ENCODE results near the gene MARCHF3. TPM values are rescaled to one million over a fixed set of nuclear protein-coding genes. Genes with fewer than 3 reads are reported as not detected.

Gene MARCHF3
- total RNA-seq, 3 donors from 2014 or later: 22.5 to 52.8 (median 34.5) TPM

DNA sequence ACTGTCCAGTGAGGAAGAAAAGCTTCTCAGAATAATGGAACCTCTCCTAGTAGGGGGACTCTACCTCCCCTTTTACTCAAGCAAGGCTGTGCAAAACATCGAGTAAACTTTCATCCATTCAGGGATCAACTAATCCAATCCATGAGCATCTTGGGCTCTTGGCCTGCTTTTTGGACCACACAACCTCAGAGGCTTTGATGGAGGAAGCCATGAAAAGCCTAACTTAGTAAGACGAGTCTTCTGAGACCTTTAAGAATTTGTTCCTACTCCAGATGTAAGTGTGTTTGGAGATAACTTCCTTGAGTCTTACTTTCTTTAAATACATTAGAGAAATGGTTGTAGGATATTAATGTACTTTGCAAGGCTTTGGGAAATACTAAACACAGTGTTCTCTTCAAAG is 49.1 kb downstream of the MARCHF3 start:
- ATAC-seq: no peak
- Histone ChIP-seq H3K4me1 (ENCODE audit: low read depth) (no peaks in the 10 kb centered on the region), H3K36me3 (ENCODE audit: low read depth) (no peaks in the 10 kb centered on the region), H3K4me3 (no peak overlapping the region), H3K9me3 (no peaks in the 10 kb centered on the region)
- DNase-seq: no peak
- intact Hi-C loops (cut with DNase I, micrococcal nuclease): no loop called here
- no peak for TF ChIP-seq CTCF (IDR thresholded peaks at IDR 0.05)

DNA sequence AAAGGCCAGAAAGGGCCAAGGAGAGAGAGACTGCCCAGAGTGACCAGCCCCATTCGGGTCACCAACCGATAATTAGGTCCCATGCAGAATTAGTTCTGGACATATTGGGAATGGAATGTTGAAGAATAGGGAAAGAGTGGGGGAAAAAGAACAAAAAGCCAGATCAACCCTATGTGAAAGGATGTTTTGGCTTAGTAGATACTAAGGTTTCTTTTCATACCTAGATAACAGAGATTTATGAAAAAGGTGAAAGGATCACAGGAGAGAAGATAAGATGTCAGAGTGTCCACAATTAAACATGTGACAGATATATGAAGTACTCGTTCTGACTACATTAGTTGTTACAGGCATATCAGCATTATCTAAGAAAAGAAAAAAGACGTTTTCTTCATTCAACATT is 52.1 kb downstream of the MARCHF3 start:
- no peaks in the 10 kb centered on the region for H3K36me3 ChIP-seq (ENCODE audit: low read depth)
- no peak for DNase-seq
- H3K9me3 ChIP-seq: no peaks in the 10 kb centered on the region
- intact Hi-C loops (cut with DNase I, micrococcal nuclease): no loop called here
- ATAC-seq: no peak
- H3K4me3 ChIP-seq: no peak overlapping the region
- H3K4me1 ChIP-seq (ENCODE audit: low read depth): peaks cover 3% of the 10 kb centered on the region
- no peak for TF ChIP-seq CTCF (IDR thresholded peaks at IDR 0.05)

GRCh38 chr5:126976520-126977172 is 53.7 kb downstream of the MARCHF3 start:
- DNase-seq (no peak), ATAC-seq (no peak)
- Histone ChIP-seq H3K36me3 (ENCODE audit: low read depth) (no peaks in the 10 kb centered on the region), H3K9me3 (no peaks in the 10 kb centered on the region), H3K4me1 (ENCODE audit: low read depth) (peaks cover 11% of the 10 kb centered on the region), H3K4me3 (no peak overlapping the region)
- TF ChIP-seq CTCF (IDR thresholded peaks at IDR 0.05): no peak
- intact Hi-C loops (cut with DNase I, micrococcal nuclease): no loop called here

GRCh38 chr5:126975796-126976195 is 54.6 kb downstream of the MARCHF3 start:
- intact Hi-C loops (cut with DNase I, micrococcal nuclease): no loop called here
- no peak for TF ChIP-seq CTCF (IDR thresholded peaks at IDR 0.05)
- no peak for DNase-seq
- no peak overlapping the region for H3K4me3 ChIP-seq
- H3K9me3 ChIP-seq: no peaks in the 10 kb centered on the region
- ATAC-seq: no peak
- H3K4me1 ChIP-seq (ENCODE audit: low read depth): peaks cover 11% of the 10 kb centered on the region
- no peaks in the 10 kb centered on the region for H3K36me3 ChIP-seq (ENCODE audit: low read depth)

DNA sequence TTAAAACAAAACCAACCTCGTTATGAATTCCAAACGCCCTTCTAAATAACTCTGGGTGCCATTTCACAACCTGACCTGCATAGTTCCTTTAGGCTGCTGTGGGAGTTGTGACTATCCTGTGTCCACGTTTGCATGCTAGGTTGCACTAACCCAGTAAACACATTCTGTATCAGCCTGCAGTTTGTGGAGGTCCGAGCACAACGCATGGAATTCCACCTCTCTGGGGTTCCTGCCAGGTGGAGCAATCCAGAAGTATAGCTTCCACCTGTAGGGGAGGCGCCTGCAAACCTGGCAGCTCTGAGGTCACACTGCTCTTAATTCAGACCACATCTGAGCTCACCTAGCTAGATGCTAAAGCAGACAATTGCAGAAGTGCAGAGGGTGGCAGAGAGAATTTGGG is 57.2 kb downstream of the MARCHF3 start:
- H3K4me1 ChIP-seq (ENCODE audit: low read depth): peaks cover 11% of the 10 kb centered on the region
- no peaks in the 10 kb centered on the region for H3K9me3 ChIP-seq
- no peak overlapping the region for H3K4me3 ChIP-seq
- ATAC-seq (peak; percentile 63), DNase-seq (no peak)
- no peaks in the 10 kb centered on the region for H3K36me3 ChIP-seq (ENCODE audit: low read depth)
- TF ChIP-seq CTCF (IDR thresholded peaks at IDR 0.05): no peak
- intact Hi-C loops (cut with DNase I, micrococcal nuclease): no loop called here
